ENCODE data around the gene RLF.

The RLF gene

DNA sequence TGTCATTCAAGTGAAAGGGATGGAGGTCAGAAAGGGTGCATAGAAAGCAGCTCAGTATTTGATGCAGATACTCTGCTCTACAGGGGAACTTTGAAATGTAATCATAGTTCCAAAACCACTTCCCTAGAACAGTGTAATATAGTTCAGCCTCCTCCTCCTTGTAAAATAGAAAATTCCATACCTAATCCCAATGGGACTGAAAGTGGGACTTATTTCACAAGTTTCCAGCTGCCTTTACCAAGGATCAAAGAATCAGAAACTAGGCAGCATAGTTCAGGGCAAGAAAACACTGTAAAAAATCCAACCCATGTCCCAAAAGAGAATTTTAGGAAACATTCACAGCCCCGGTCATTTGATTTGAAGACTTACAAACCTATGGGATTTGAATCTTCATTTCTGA lies 78.4 kb downstream of the RLF start:
- DNase-seq: no peak

DNA sequence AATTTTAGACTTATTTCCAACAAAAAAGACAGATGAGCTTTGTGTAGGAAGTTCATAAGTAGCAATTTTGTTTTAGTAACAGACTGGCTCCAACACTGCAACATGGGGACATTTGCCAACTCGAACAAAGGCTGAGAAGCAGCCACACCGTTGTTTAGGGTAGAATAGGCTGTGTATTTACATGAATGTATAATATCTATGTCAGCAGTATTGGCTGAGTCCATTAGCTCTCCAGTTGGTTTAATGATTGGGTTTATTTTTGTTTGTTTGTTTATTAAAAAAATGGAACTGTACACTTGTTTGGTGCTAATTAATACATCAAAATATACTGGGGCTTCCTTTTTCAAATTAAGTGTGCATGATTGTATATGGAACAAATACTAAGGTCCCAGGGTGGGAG lies 79.2 kb downstream of the RLF start:
- no peak for DNase-seq

DNA sequence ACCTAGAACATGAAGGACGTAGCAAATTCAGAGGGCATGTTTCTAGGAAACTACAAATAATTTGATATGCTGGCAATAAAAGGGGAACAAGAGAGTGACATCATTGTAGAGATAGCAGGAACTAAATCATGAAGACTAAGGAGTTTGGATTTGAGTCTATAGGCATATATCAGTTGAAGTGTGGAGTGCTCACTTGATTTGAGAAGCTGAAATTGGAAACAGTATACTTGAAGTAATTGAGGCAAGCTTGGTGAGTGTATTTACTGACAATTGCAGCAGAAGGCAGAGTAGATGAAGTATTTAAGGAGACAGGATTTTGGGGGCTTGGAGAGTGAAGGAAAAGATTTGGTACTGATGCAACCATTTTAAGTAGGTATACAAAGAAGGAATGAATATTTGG lies 80.2 kb downstream of the RLF start:
- DNase-seq: no peak

DNA sequence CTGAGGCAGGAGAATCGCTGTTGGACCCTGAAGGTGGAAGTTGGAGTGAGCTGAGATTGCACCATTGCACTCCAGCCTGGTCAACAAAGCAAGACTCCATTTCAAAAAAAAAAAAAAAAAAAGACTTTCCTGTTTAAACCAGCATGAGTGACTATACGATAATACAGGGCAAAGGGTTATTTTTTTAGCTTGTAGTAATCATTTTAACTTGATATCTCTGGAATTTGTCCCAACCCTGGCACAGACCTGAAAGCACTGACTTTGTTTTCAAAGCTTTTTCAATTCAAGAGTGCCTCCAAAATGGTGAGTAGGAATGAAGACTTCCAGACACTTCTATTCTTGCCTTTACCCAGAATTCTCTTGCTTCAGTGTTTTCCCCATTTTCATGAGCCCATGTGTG lies 82.2 kb downstream of the RLF start:
- no peak for DNase-seq

DNA sequence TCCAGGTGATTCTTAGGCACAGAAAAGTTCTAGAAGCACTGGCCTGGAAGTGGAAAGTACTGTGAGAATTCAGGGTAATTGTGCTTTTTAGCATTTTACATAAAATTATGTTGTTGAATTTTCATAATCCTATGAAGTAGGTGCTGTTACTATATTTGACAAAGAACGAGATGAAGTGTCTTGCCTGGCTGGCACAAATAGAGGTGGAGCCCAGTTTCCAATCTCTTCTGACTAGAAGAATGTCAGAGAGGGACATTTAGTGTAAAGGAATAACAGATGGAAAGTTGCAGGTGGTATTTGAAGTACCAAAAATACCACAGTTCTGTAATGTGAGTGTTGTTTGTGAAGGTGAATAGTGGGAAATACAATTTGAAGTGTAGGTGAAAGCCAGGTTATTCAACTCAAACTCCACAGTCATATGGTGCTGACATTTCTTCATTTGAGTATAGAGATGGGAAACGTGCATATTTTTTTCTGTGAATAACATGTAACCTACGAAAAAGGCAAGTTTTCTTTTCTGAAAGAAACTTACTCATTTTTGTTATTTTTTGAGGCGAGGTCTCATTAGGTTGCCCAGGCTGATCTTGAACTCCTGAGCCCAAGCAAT lies 83.1 kb downstream of the RLF start:
- DNase-seq: no peak

DNA sequence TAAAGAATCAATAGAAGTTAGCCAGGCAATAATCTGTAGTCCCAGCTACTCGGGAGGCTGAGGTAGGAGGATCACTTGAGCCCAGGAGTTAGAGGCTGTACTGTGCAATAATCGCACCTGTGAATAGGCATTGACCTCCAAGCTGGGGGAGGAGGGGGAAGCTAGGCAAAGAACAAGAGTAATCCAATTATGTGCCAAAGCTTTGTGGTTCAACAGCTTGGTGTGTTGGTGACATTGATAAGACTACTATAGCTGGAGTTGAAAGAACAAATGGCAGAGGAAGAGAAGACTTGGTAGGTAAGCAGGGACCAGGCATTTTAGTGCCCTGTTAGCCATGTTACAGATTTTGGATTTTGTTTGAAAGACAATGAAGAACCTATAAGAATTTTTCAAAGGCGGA lies 84.5 kb downstream of the RLF start:
- peak; percentile 89 for DNase-seq

DNA sequence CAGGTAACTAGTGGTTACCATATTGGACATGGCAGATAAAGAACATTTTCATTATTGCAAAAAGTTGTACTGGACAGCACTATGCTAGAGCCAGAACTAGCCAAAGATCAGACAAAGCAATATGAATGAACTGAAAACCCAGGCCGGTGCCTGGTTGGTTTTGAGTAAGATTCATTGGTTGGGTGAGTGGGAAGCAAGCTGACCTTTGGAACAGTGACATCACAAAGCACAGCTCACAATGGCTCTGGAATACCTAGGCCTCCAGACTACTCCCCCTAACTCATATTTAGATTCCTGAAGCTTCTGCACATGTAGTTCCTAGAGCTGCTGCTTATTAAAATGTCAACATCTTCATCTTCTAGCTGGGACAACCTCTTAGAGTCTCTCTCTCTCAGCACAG lies 86.5 kb downstream of the RLF start, which contains the start of gene TMCO2:
TSS of gene TMCO2 (plus strand) at position 283 of the 400 bp plus-strand sequence. CDS start at position 340, 57 bp downstream.
- no peak for DNase-seq

DNA sequence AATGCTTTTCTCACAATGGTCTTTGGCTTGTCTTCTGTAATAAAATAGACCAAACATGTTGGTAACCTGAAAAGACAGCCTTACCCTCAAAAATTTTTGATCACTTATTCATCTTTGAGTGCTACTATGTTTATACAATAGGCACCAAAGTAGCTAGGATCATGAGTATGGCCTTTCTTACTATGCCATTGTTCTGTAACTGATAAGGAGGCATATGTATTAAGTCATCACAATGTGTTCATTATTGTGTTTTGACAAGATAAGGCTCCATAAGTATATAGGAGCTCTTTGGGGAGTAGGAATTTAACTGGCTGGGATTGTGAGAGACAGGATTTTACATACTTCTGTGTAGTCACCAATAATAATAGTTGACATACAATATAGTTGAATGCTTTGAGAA lies 87.2 kb downstream of the RLF start:
- peak; percentile 84 for DNase-seq

DNA sequence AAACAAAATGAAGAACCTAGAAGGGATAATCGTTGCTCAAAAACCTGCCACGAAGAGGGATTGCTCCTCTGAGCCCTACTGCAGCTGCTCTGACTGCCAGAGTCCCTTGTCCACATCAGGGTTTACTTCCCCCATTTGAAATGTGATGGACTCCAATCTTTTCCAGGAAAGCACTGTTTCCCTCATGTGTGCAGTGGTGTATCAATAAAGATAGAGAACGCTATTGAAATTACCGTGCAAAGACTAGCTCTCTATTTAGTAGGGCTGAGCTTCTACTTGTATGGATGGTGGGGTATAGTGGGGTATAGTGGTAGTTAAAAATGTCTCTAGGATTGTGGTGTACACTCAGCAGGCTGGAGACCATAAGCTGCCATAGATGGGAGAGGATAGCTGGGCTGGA lies 90.3 kb downstream of the RLF start:
- DNase-seq: no peak

DNA sequence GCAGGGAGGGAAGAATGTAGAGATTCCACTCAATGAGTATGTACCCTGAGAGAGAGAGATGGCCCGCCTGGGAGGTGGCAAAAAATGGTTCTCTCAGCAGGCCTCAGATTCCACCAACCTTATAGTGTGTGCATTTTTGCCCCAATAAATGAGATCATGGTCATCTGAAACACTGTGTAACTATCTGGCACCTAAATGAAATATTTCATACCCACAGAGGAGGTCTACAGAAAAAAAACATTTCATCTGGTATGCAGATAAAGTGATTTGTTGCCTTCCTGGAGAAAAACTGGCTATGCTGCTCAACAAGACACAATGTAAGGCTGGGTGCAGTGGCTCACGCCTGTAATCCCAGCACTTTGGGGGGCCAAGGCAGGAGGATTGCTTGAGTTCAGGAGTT lies 91.4 kb downstream of the RLF start:
- no peak for DNase-seq

DNA sequence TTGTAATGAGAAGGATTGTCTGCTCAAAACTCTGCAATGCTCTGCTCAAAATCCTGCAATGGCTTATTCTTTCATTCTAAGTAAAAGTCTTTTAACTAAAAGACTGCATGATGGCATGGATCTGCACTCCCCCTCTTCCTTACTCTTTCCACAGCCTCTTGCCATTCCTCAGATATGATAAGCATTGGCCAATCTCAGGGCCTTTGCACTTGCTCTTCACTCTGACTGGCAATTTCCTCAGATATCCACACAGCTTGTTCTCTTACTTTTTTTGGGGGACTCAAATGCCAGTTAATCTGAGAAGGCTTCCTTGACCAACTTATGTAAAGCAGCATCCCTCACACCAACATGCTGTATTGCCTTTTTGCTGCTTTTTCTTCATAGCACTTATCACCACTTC lies 94.0 kb downstream of the RLF start:
- no peak for DNase-seq

DNA sequence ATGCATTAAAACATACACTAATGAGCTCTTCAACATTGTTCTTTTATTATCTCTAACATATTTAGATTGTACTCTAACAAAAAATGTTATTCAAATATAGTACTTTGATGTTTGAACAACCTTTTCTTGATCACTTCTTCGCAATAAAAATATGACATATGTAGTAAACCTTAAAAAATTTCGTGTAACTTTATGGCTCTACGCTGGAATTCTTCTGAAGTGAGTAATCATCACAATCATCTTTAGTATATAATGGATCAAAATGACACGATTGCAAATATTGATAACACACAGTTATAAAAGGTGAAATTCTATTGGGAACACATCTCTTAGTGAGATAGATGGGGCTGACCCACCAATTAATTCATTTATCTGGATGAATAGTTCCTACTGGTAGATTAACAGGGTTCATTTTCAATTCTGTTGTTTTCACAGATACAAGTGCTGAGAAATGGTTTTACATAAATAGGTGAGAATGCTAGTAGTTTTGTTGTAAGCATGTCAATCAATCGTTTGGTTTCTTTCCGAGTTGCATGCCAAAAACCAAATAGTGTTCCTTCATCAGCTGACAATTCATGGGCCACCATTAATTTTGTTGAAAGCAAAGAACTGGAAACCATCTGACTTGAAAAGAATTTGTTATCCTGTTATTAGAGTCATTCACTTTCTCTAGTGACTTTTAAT lies 95.4 kb downstream of the RLF start:
- peak; percentile 37 for DNase-seq

DNA sequence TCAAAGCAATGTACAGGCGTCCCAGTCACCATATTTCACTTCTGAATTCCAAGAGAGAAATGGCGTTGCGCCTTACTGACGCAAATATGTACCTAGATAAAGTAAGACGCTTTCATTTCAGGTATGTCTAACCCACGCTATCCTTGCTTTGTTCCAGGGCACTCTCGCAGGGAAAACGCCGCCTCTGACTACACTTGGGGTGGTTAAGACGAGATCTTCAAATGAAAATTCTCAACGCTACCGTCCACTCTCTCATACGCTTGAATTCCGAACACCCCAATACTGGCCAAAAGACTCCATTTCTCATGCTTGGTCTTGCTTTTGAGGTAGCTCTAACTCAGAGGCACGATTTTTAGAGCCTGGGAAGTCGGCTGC lies 96.1 kb downstream of the RLF start:
- no peak for DNase-seq

DNA sequence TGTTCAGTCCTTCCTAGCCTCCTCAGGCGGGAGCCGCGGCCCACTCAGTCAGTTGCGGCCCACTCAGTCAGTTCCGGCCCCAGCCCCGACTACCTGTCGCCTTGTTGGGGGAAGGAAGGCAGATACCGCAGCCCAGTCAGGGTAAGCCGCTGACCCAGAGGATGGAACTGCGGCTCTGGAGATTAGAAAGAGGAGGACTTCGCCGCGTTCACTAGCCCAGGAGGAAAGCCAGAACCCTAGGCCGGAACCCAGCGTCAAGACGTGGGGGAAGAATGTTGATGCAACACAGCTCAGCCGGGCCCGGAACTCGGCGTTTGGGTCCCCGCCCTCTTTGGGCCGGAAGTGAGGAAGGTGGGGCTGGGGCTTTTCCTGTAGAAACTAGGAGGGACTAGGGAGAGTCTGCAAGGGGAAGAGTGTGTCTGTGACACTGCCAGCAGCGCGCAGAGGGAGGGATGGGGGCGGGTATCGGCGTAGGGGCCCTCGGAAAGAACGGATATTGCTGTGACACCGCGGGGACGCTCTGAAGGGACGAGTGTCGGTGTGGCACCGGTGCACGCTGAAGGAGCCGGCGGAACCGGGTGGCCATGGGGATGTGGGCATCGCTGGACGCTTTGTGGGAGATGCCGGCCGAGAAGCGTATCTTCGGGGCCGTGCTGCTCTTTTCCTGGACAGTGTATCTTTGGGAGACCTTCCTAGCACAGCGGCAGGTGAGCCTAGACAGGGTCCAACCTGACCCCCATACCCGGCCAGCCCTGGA lies 96.7 kb downstream of the RLF start, which contains the start of gene ZMPSTE24:
TSS of gene ZMPSTE24 (plus strand) at position 549 of the 757 bp plus-strand sequence. CDS start at position 585, 36 bp downstream.
- DNase-seq: peak; percentile 98

DNA sequence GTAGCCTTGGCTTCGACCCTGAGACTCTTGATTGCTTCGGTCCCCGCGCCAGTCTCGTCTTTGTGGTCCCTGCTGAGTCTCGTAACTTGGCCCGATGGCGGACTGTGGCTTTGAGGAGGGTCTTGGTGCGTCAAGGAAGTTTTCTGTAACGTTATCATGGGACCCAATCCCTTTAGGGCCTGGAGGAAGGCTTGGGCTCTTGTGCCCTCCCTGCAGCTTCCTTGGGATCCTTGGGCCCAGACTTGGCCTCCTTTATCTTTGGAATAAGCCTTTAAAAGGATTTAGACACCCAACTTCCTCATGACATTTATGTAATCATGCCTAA lies 97.2 kb downstream of the RLF start:
- peak; percentile 40 for DNase-seq

DNA sequence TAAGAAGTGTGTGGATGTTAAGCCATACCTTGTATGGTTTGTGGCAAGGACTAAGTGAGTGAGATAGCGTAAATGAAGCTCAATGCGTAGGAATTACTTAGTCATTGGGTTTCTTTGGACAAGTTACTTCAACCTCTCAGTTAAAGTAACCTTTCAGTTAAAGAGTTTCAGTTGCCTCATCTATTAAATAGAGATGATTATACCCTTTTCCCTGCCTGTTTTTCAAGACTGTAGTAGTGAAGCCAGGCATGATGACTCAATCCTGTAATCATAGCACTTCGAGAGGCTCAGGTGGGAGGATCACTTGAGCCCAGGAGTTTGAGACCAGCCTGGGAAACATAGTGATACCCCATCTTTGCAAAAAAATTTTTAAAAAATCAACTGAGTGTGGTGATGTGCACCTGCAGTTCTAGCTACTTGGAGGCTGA lies 103.2 kb downstream of the RLF start:
- no peak for DNase-seq

DNA sequence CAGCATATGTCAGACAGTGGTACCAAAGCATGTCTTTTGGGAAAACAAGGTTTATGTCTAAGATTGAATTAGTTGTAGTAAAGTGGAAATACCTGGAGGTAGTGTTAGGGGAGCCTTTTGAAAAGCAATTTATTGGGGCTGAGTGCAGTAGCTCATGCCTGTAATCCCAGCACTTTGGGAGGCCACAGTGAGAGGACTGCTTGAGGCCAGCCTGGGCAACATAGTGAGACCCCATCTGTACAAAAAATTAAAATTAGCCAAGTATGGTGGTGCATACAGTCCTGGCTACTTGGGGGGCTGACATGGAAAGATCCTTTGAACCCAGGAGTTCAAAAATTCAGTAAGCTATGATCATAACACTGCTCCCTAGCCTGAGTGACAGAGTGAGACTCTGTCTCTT lies 104.1 kb downstream of the RLF start:
- DNase-seq: no peak

DNA sequence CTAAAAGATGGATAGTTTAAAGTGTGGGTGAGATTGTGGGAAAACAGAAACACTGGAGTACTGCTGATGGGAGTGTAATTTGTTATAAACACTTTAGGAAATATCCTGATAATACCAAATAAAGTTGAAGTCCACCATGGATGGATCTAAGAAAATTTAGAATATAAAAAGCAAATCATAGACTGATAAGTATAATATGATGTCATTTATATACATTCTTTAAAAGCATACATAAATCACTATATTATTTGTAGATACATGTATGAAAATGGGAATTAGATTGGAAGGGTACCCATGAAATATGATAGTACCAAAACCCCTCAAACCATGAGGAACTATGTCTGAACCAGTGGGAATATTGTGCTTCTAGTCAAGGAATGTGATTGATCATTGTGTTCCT lies 104.7 kb downstream of the RLF start:
- no peak for DNase-seq

DNA sequence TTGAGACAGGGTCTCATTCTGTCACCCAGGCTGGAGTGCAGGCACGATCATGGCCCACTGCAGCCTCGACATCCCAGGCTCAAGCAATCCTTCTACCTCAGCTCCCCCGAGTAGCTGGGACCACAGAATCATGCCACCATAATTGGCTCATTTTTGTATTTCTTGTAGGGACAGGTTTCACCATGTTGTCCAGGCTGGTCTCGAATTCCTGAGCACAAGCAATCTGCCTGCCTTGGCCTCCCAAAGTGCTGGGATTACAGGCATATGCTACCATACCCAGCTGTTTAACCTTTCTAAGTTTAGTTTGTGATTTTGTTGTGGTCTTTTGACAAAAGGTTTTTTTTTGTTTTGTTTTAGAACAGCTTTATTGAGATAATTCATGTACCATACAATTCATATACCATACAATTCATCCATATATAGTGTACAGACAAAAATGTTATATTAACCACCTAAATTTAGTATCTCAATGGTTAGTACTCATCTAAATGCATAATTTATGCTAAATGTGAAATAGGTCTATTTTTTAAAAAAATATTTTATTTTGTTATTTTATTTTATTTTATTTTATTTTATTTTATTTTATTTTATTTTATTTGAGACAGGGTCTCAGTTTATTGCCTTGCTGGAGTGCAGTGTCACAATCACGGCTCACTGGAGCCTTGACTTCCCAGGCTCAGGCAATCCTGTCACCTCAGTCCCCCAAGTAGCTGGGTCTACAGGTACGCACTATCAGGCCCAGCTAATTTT lies 105.8 kb downstream of the RLF start:
- DNase-seq: no peak

DNA sequence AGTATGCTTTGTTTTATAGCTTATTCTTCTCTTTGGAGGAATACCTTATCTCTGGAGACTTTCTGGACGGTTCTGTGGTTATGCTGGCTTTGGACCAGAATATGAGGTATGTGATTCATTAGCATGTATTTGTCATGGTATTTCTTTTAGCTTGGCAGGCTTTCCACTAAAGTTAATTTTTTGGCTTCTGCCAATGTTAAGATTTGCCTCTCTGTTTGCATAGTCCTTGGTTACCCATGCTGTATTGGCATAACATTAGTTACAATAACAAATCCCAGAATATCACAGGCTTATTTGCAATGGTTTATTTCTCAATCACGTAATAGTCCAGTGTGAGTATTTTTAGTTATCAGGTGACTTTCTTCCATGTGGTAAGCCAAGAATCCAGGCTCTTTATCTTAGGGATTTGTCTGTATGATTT lies 106.6 kb downstream of the RLF start:
- DNase-seq: peak; percentile 69

DNA sequence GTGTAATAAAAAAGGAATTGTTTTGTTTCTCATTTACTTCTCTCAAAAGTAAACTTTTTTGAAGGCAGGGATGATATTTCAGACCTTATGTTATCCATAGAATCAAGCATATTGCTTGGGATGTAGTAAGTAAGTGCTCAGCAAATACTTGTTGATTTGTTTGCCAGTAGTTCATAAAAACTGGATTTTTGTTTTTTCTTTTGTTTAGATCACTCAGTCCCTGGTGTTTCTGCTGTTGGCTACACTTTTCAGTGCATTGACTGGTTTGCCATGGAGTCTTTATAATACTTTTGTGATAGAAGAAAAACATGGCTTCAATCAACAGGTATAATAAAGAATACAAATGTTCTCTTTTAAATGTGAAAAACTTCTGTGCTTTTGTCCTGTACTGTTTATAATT lies 107.0 kb downstream of the RLF start:
- no peak for DNase-seq

DNA sequence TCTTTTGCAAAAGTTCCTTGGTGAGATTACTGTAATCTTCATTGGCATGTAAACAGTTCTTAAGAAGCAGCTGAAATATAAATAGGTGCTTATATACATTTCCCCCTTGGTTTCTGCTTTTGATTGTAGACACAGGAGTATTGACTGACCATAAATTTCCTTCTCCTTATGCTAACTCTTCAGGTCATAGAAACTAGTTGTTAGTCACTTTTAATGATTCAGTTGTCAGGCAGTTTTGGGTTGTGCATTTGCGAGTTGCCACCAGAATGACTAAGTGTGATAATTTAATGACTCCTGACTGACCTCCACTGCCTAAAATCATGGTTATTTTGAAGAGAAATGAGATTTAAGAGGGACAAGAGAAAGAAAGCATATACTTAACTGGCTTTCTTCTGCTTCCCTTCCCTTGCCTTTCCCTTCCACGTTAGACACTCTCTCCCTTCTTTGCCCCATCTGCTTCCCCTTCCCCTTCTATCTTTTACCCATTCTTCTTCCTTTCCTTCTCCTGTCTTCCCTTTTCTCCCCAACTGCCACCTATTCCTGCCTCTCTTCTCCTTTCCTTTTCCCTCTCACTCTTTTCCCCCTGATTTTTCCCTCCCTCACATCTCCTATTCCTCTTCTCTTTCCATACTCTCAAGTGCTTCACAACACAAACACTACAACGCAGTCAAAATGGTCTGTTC lies 109.1 kb downstream of the RLF start:
- DNase-seq: no peak

DNA sequence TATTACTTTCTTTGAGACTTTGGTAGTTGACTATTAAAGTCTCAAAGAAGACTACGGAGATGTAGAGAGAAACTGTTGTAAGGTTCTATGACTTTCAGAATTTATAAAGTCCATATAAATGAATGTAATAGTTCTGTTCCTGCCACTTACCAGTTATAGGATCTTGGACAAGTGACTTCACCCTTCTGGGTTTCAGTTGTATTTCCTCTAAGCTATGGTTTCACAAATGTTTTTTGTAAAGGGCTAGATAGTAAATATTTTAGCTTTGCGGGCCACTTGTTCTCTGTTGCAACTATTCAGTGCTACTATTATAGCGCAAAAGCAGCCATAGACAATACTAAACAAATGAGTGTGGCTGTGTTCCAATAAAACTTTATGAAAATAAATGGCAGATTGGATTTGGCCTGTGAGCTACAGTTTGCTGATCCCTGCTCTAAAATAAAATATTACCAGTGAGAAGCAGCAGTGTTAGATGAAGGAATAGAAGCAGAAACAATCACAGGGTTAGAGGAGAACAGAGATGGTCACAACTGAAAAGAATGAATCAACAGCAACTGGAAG lies 111.5 kb downstream of the RLF start:
- DNase-seq: no peak
